Smooth muscle cell (in vitro differentiated cells): ENCODE data around the gene SPECC1. TPM values are rescaled to one million over a fixed set of nuclear protein-coding genes. Genes with fewer than 3 reads are reported as not detected.

ENCODE experiments used
- DNase-seq: peaks from one replicate; lab custom pipeline; 2025; ENCODE audit not compliant: unreplicated experiment; lab: John Stamatoyannopoulos, UW
- H2AFZ ChIP-seq: fragments of 200-600 bp; sonication (generic); 2 replicates; pipeline ENCODE4 v1.6.0; 2016; ENCODE audit warnings: antibody characterized with exemption, low read depth, mild to moderate bottlenecking
- H3F3A ChIP-seq: fragments of 200-600 bp; sonication (generic); 2 replicates; pipeline ENCODE4 v1.6.0; 2017; ENCODE audit warnings: antibody characterized with exemption, low read depth
- H3K27ac ChIP-seq: fragments of 200-600 bp; sonication (generic); 2 replicates; pipeline ENCODE4 v1.5.1; 2016; ENCODE audit warnings: low read depth, mild to moderate bottlenecking
- H3K27me3 ChIP-seq: fragments of 200-600 bp; sonication (generic); 2 replicates; pipeline ENCODE4 v1.6.1; 2016; ENCODE audit warnings: low read depth, mild to moderate bottlenecking
- H3K36me3 ChIP-seq: fragments of 200-600 bp; sonication (generic); 2 replicates; pipeline ENCODE4 v1.5.1; 2016; ENCODE audit warnings: low read depth
- H3K4me1 ChIP-seq: fragments of 200-600 bp; sonication (generic); 2 replicates; pipeline ENCODE4 v1.5.1; 2016; ENCODE audit warnings: low read depth
- H3K4me2 ChIP-seq: fragments of 200-600 bp; sonication (generic); 2 replicates; pipeline ENCODE4 v1.6.0; 2016; ENCODE audit warnings: mild to moderate bottlenecking
- H3K4me3 ChIP-seq: fragments of 200-600 bp; sonication (generic); 2 replicates; pipeline ENCODE4 v1.5.1; 2016; ENCODE audit warnings: mild to moderate bottlenecking
- H3K79me2 ChIP-seq: fragments of 200-600 bp; sonication (generic); 2 replicates; pipeline ENCODE4 v1.6.0; 2016; ENCODE audit warnings: low read depth, mild to moderate bottlenecking
- H3K9ac ChIP-seq: fragments of 200-600 bp; sonication (generic); 2 replicates; pipeline ENCODE4 v1.6.0; 2016; ENCODE audit warnings: low read depth
- H3K9me3 ChIP-seq: fragments of 200-600 bp; sonication (generic); replicated peaks from 2 replicates; pipeline ENCODE4 v1.5.1; 2016; ENCODE audit warnings: low read depth
- H4K20me1 ChIP-seq: fragments of 200-600 bp; sonication (generic); 2 replicates; pipeline ENCODE4 v1.6.0; 2016; ENCODE audit warnings: low read depth
- CTCF ChIP-seq: fragments of 200-600 bp; sonication (generic); IDR thresholded peaks from 2 replicates; pipeline ENCODE4 v1.5.1; 2017; ENCODE audit warnings: borderline replicate concordance, mild to moderate bottlenecking, antibody characterized with exemption; ENCODE audit not compliant: insufficient read depth, poor library complexity, severe bottlenecking
- WGBS: methylation state at CpG from one replicate; pipeline ENCODE4 v1.1.7; 2016; ENCODE audit warnings: low lambda C conversion rate; 5-methylcytosine and 5-hydroxymethylcytosine counted together
- polyA plus RNA-seq: library from polyadenylated mRNA; unstranded; fragments of >200 nt; fragmentation: Nextera tagmentation; extraction: Ambion mirVana; gene quantifications from 2 replicates; pipeline ENCODE4 v1.2.1, GENCODE V29; 2016
- total RNA-seq: library from RNA; depleted of rRNA; stranded (reverse); fragments of >200 nt; gene quantifications from 2 replicates; pipeline ENCODE4 v1.2.3, GENCODE V29; 2014

The SPECC1 gene
- total and polyA plus RNA-seq, 2 experiments from 2014 or later = 20.0 to 72.0 TPM

- H3K36me3 ChIP-seq = no peaks in the 10 kb centered on the region
- TF ChIP-seq CTCF = no peak
- peak overlapping the region; percentile 65 for H3K4me2 ChIP-seq
- no peaks in the 10 kb centered on the region for H3K27me3 ChIP-seq
- H3K4me3 ChIP-seq = no peak overlapping the region
- H3F3A ChIP-seq = peaks cover 14% of the 10 kb centered on the region
- H3K27ac ChIP-seq = peak overlapping the region; percentile 71
- no peaks in the 10 kb centered on the region for H3K79me2 ChIP-seq
- 93% methylated on average over 6 of the region's 6 CpGs for WGBS
- no peaks in the 10 kb centered on the region for H4K20me1 ChIP-seq
- no peak overlapping the region for H2AFZ ChIP-seq
- no peaks in the 10 kb centered on the region for H3K9me3 ChIP-seq
- no peak overlapping the region for H3K9ac ChIP-seq
- no peak for DNase-seq
- peaks cover 8% of the 10 kb centered on the region for H3K4me1 ChIP-seq
Observed at GRCh38 chr17:20142268-20142667, 133.1 kb downstream of the SPECC1 start.

GRCh38 chr17:20143740-20144139 lies 134.6 kb downstream of the SPECC1 start:
- no peak overlapping the region for H3K9ac ChIP-seq

GRCh38 chr17:20145567-20145966 lies 136.4 kb downstream of the SPECC1 start:
- H3K4me3 ChIP-seq = no peak overlapping the region
- no peak for DNase-seq
- TF ChIP-seq CTCF = no peak
- H3K27me3 ChIP-seq = no peaks in the 10 kb centered on the region
- H3K79me2 ChIP-seq = no peaks in the 10 kb centered on the region
- no peak overlapping the region for H3K4me2 ChIP-seq
- no peaks in the 10 kb centered on the region for H3K9me3 ChIP-seq
- H3K36me3 ChIP-seq = no peaks in the 10 kb centered on the region
- H3F3A ChIP-seq = peaks cover 11% of the 10 kb centered on the region
- no peak overlapping the region for H3K9ac ChIP-seq
- H2AFZ ChIP-seq = no peak overlapping the region
- no peaks in the 10 kb centered on the region for H4K20me1 ChIP-seq
- H3K27ac ChIP-seq = no peak overlapping the region
- WGBS = 86% methylated on average over 1 of the region's 1 CpG
- peaks cover 8% of the 10 kb centered on the region for H3K4me1 ChIP-seq

More at GRCh38 chr17:20143740-20144139, 134.6 kb downstream of the SPECC1 start:
- H3K27me3 ChIP-seq = no peaks in the 10 kb centered on the region
- H3K36me3 ChIP-seq = no peaks in the 10 kb centered on the region
- TF ChIP-seq CTCF = no peak
- H3K4me2 ChIP-seq = no peak overlapping the region
- H3K9me3 ChIP-seq = no peaks in the 10 kb centered on the region
- 98% methylated on average over 8 of the region's 8 CpGs for WGBS
- no peak for DNase-seq
- peaks cover 8% of the 10 kb centered on the region for H3K4me1 ChIP-seq
- H2AFZ ChIP-seq = no peak overlapping the region
- no peak overlapping the region for H3K4me3 ChIP-seq
- peaks cover 14% of the 10 kb centered on the region for H3F3A ChIP-seq
- H4K20me1 ChIP-seq = no peaks in the 10 kb centered on the region
- no peak overlapping the region for H3K27ac ChIP-seq
- H3K79me2 ChIP-seq = no peaks in the 10 kb centered on the region

GRCh38 chr17:20149251-20149650 lies 140.1 kb downstream of the SPECC1 start:
- Histone ChIP-seq H3K79me2 (no peaks in the 10 kb centered on the region), H3K4me1 (no peaks in the 10 kb centered on the region), H3K36me3 (no peaks in the 10 kb centered on the region), H3K4me2 (no peak overlapping the region), H3K9ac (no peak overlapping the region), H3K4me3 (no peak overlapping the region), H3K9me3 (no peaks in the 10 kb centered on the region), H4K20me1 (no peaks in the 10 kb centered on the region), H3K27me3 (no peaks in the 10 kb centered on the region), H3F3A (peaks cover 3% of the 10 kb centered on the region), H3K27ac (no peak overlapping the region), H2AFZ (no peak overlapping the region)
- TF ChIP-seq CTCF = no peak
- 76% methylated on average over 4 of the region's 4 CpGs for WGBS
- no peak for DNase-seq
